ENCODE measurements around the gene MPP3.
"Not testable (repeated sequence)": the region's sequence is repeated elsewhere in the genome, so short reads cannot be mapped to it uniquely, and the experiment has no call there.

Gene MPP3, protein sequence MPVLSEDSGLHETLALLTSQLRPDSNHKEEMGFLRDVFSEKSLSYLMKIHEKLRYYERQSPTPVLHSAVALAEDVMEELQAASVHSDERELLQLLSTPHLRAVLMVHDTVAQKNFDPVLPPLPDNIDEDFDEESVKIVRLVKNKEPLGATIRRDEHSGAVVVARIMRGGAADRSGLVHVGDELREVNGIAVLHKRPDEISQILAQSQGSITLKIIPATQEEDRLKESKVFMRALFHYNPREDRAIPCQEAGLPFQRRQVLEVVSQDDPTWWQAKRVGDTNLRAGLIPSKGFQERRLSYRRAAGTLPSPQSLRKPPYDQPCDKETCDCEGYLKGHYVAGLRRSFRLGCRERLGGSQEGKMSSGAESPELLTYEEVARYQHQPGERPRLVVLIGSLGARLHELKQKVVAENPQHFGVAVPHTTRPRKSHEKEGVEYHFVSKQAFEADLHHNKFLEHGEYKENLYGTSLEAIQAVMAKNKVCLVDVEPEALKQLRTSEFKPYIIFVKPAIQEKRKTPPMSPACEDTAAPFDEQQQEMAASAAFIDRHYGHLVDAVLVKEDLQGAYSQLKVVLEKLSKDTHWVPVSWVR

DNA sequence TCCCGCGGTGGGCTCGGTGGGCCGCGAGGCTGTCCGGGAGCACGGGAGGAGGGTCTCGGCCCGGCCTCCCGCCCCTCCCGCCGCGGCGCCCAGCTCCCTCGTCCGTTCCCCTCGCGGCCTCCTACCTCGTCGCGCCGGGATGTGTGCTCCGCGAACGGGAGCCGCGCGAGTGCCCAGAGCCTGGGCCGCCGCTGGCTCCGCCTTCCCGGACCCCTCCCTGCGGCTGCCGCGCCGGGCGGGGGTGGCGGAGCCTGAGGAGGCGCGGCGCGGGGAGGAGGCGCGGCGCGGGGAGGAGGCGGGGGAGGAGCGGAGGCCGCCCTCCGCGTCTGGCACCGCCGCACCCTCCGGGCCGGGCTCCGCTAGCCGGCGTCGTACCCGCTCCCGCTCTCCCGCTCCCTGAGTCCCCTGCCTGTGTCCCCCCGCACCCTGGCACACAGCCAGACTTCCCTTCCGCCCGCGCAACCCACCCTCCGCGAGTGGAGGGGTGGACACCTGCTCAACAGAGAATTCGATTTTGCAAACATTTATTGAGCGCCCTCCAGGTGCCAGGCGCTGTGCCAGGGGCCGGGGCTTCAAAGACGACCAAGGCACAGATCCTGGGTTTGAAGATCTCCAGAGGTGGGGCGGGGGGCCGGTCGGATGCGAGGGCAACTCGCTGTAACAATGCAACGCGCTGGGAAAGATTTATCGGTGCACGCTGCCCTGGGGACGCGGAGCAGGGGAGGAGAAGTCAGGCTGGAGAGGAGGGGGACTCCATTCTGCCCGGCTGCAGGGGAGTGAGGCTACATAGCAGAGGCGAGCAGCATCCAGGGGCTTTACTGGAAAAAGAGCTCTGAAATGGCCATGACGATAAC is at the start of gene MPP3:
Gene MPP3, minus strand, starts transcription at position 171 of the 854 bp plus-strand sequence. CDS start 1,240 bp downstream, outside the sequence.
- peak; percentile 78 for DNase-seq (ENCODE audit: low read depth)

DNA sequence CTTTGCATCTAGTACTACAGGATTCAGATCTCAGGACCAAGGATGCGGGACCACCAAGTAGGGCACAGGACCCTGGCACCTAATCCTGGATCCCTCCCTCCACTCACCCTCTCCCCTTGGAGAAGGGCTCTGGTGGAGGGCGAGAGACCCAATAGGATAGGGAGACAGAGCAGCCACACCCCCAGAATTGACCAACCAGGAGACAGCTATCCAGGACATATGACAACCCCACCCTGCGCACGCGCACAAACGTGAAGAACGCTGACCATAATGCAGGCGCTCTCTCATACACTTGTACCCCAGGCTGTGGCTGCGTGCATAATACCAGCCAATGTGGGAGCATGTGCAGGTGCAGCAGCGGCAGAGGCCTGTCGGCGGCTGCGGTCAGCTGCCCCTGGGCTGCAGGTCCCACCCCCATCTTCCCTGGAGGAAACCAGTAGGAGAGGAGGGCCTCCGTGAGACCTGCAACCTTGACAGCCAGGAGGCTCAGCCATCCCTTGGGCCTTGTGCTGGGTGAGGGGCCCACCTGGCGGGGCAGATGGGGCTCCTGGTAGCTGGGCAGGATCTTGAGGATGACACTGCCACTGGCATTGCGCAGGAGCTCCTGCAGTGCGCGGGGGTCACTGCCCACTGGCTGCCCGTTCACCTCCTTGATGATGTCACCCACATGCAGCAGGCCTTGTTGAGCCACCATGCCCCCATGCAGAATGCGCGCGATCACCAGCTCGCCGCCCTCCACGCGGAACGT is 49.0 kb upstream of the MPP3 start:
- DNase-seq (ENCODE audit: low read depth) = no peak

DNA sequence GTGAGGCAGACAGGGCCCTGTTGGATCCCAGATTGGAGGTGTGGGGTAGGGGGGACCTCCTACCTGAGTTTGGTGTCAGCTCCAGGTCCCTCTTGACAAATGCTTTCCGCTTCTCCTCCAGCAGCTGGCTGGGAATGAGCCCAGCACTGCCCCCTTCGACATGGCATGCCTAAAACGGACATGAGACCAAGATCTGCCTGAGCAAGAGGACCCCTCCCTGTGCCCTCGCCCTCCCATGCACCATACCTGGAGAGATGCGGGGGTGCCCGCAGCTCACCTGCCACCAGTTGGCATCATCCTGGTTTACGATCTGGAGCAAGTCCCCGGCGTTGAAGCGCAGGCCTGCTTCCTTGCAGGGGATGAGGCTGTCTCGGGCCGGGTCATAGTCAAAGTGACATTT is 48.2 kb upstream of the MPP3 start:
- no peak for DNase-seq (ENCODE audit: low read depth)

DNA sequence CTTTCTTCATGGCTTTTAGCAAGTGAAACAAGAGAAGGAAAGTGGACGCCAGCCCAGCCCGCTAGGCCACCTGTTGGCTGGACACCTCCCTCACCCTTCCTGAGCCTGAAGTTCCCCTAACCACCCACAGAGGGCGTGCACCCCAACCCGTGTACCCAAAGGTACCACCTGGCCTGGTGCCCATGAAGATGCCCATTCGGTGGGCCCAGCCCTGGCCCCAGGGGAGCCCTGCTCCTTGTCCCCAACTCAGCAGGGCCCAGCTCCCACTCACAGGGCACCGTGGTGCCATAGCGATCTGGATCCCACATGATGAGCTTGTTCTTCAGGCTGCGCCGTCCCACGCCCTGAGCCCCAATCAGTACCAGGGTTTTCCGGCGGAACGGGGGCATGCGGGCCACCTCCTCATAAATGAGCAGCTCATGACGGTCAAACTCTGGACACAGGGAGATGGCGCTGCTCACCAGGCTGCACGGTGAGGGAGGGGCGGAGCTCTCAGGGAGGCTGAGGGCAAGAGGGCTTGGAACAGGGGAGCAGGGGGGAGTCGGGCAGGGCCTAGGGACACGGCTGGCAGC is 47.6 kb upstream of the MPP3 start:
- DNase-seq (ENCODE audit: low read depth) = peak; percentile 26

DNA sequence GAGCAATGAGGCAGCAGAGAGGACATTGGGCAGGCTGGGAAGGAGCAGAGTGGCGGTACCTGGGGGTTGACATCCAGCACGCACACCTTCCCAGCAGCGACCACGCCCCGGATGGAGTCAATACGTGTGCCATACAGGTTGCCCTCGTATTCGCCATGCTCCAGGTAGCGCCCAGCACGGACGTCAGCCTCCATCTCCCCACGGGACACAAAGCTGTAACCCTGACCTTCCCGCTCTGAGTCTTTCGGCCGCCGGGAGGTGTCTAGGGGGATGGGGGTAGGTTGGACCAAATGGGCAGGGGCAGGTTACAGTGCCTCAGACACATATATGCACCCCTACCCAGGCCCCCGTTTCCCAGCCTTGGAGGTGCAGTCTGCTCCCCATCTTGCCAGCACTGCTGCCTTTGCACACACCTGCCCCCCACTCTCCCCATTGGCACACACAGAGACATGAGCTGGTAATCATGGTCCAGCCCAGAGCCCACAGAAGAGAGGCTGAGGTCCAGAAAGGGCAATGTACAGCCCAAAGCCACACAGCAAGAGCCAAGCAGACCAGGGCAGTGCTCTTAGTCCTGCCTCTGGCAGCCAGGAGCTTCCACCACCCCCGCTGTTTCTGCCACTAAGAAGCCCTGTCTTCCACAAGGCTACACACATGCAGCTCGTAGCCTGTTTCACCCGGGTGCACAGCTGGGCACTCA is 46.9 kb upstream of the MPP3 start:
- no peak for DNase-seq (ENCODE audit: low read depth)

DNA sequence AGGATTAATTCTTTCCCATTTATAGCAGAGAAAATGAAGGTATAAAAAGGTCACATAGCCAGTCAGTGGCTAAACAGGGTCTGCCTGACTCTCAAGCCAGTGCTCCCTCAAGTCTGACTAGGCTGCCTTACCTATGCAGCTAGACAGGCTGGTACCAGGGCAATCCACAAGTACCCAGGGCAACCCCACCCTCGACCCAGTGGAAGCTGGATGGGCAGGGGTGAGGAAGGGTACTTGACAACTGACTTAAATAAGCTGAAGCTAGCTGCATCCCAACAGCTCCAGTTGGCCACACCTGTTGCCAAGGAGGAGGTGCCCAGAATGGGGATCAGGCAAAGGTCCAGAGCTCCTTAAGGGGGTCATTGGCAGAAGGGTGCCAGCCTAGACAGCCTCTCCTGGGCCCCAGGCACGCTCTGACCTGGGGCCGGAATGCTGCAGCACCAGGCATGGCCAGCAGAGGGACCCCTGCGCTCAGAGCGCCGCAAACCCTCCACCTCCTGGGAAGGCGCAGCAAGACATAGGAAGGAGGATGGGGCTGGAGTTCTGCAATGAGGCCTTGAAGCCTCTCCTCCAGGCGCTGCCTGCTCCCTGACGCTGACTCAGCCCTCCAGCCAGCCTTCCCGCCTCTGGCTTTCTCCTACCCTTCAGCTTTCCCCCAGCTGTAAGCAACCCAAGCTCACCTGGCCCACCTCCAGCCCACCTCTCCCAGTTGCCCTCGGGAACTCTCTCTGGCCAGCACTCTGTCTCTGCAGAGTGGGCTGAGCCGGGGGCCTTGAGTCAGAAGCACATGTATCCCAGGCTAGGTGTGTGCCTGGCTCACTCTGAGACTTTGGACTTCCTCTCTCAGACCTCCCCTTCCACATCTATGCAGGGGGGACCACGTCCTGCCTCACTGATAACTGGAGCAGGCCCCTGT is 45.6 kb upstream of the MPP3 start:
- peak; percentile 92 for DNase-seq (ENCODE audit: low read depth)

DNA sequence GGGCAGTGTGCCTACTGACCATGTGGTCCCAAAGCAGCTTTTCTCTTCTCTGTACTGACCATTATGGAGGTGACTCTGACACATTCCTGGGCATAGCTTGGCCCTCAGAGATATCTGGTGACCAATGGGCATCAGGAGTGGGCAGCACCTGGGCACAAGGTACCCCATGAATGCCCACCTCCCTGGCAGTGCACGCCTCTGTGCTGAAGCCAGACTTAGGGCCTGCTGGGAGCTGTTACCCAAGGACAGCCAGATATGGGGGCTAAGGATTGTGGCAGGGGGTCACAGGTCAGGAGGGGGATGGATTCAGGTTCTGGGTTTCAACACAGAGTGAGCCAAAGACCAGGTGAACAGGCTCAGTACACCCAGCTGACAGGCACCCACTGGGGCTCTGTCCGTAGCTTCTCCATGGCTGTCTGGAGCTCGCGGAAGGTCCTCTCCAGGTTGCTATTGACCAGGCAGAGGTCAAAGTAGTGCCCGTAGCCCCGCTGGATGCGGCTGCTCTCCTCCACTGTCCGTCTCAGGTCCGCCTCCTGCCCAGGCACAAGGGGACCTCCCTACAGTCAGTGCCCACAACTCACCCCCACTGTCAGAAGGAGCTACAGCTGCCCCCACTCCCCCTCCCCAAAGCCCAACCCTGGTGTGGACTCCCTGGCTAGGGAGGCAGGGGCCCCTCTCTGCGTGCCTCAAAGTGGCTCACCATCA is 44.7 kb upstream of the MPP3 start:
- no peak for DNase-seq (ENCODE audit: low read depth)

DNA sequence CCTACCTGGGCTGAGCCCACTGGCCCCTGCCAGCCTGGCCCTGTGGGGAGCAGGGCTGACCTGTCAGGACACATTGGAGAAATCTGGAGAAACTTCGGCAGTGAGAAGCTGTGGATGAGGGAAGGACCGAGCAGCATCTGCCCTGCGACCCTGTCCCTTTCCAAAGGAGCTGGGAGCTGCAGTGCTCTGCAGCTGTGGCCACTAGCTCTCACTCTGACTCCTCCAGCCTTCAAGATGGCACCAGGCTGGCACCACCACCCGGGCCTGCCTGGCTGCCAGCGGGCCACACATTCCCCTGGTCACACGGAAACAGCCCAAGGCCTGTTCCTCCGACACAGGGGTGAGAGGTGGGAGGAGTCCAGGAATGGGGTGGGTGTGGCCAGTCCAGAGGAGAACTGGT is 44.1 kb upstream of the MPP3 start:
- no peak for DNase-seq (ENCODE audit: low read depth)

DNA sequence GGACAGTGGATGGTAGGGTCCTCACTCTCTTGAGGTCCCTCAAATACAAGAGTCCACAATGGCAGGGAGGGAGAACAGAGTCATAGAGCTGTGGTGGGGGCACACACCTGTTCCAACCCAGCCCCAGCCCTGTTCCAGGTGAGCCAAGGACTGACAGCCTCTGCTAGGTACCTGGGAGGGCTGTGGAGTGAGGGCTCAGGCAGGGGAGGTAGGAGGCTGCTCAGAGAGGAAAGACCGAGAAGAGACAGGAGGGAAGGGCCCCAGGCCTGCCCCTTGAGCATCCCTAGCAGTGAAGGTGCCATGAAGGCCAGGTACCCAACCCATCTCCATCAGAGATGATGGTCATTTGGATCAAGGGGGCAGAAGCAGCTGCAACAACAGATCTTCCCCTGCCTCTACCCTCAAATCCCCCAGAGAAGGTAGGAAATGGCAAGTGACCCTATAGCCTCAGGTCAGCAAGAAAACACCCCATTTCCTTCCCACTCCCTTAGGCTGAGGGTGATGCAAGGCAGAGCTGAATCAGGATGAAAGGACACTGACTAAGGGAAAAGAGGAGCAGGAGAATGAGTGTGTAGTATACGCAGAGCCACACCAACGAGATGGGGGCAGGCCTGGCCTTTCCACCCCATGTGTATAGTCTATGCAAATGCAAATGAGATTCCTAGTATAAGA is 42.7 kb upstream of the MPP3 start:
- no peak for DNase-seq (ENCODE audit: low read depth)

DNA sequence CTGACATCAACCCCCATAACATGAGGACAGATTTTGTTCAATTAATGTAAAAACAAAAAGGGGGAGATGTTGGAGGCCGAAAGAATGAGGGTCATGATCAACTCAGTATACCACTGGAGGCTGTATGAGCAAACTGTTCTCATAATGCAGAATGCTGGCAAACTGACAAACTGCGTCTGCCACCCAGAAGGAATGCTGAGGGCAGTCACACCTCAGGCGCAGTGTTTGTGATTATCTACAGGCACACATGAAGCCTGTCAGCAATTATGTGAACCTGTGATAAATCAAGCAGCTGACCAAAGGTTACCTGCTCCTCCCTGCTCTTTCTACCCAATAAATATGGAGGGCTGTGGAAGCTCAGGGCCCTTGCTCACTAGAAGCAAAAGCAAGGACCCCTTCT is 41.3 kb upstream of the MPP3 start:
- DNase-seq (ENCODE audit: low read depth) = no peak

DNA sequence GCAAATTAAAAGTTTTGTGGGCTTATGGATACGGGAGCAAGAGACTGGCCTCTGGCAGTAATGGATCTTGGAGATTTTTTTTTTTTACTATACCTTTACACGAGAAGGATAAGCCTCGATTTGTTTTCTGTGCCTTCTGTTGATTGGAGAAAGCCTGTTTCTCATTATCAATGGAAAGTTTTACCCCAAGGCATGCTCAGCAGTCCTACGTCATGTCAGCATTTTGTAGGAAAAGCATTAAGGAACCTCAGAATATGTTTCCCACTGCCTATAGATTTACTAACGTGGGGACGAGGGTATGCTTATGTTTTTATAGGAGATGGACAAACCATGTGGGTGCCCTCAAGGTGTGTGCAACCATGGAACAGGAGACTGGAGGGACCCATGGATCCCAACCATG is 40.9 kb upstream of the MPP3 start:
- DNase-seq (ENCODE audit: low read depth) = no peak

DNA sequence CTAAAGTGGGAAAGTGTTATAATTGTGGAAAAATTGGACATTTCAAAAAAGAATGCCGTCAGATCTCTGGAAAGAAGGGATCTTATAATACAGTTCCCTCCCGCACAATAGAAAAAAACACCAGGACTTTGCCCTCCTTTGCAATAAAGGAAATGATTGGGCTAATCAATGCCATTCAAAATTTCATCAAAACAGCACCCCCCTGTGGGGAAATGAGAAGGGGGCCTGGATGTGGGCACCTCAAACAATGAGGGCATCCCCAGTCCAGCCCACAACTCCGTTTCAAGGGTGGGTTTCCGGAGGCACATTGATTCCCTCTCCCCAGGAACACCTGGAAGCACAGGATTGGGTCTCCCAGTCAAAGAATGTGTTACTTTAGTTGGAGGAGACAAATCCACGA is 40.1 kb upstream of the MPP3 start:
- DNase-seq (ENCODE audit: low read depth) = no peak

DNA sequence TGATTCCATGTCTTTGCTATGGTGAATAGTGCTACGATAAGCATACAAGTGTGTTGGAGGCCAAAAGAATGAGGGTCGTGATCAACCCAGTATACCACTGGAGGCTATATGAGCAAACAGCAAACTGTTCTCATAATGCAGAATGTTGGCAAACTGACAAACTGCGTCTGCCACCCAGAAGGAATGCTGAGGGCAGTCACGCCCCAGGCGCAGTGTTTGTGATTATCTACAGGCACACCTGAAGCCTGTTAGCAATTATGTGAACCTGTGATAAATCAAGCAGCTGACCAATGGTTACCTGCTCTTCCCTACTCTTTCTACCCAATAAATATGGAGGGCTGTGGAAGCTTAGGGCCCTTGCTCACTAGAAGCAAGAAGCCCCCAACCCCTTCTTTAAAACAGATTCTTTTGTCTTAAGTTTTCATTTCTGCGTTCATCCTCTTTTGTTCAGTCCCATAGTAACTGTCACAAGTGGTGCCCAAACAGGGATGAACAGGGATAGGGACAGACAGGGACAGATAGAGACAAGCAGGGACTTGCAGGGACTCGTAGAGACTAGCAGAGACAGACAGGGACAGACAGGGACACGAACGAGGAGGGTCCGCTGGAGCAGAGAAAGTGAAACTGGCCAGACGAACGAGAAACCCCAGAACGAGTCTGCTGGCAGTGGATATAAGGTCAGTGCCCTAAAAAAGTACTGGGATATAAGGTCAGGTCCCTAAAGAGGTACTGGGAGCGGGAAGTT is 39.2 kb upstream of the MPP3 start:
- peak; percentile 7 for DNase-seq (ENCODE audit: low read depth)

DNA sequence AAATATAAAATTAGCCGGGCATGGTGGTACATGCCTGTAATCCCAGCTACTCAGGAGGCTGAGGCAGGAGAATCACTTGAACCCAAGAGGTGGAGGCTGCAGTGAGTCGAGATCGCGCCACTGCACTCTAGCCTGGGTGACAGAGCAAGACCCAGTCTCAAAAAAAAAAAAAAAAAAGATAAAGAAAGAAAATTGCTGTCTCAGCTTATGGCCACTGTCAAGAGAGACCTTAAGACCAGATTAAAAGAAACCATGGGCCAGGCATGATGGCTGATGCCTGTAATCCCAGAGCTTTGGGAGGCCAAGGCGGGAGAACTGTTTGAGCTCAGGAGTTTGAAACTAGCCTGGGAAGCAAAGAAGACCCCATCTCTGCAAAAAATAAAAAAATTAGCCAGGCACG is 36.1 kb upstream of the MPP3 start:
- DNase-seq (ENCODE audit: low read depth) = not testable (repeated sequence)

DNA sequence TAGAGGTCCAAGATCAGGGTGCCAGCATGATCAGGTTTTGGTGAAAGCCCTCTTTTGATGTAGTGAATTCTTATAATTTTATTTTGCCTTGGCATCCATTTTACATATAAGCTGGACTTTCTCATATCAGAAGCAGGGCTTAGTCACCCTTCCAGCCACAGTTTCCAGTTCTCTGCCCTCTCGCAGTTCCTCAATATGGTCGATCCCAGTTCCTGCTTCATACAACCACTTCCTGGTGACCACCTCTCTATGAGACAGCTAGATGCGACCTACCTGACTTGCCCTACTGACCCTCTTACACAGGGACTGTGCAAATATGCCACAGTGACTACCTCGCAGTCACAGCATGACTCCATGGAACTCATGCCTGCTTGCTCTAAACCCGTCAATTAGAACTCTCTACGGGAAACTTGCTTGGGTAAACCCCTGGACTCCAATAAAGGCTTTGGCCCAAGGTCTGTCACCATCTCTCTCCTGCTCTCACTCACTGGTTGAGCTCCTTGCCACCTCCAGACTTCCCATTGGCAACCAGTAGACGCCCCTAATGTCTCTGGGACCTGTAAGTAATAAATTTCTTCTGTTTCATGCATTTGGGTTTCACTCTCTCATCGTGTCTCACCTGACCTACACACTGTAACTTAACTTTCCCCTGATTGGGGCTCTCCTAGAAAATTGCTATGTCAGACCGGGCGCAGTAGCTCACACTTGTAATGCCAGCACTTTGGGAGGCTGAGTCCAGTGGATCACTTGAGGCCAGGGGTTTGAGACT is 35.5 kb upstream of the MPP3 start:
- no peak for DNase-seq (ENCODE audit: low read depth)

DNA sequence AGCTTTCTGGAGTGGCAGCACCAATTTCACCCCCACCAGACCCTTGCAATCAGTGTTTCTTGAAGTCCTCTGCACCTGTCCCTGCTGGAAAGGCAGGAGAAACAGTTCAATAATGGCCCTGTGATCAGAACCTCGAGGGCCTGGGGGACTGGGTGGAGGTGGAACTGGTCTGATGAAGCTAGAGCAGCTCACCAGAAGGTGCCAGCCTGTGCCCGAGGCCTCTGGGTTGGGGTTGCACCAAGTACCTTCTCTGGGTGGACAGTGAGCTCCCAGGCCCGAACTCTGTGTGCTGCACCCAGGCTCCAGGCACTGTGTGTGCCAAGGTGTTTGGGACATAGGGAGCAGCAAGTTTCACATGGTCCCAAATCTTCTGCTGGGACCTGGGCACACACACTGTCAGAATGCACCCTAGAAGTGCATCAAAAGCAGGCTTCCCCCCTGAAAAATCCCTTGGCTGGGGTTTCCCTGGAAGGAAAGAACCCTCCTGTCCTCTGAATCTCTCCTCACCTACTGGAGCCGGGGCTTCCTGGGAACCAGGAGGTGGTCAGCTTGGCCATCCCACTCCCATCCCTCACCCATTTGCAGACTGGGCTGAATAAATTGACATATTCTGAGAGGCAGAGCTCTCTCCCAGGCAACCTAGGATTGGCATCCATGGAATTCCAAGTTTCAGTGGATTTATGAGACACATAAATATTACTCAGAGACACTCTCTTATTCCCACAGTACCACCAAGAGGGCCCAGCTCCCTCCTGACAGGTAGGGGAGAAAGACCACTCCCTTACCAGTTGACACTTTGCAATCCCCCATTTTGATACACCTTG is 31.4 kb upstream of the MPP3 start:
- peak; percentile 36 for DNase-seq (ENCODE audit: low read depth)

Data from EH (cell line).